B cell (primary cell): ENCODE measurements around the gene RAB26. TPM values are rescaled to one million over a fixed set of nuclear protein-coding genes. Genes with fewer than 3 reads are reported as not detected.
"Not testable (repeated sequence)": the region's sequence is repeated elsewhere in the genome, so short reads cannot be mapped to it uniquely, and the experiment has no call there.

Experiments used
- ATAC-seq: fragments of 200-7000 bp; cut with Tn5 transposase; one replicate; pipeline ENCODE4 v1.10.0; 2021; ENCODE audit warnings: low read depth, mild to moderate bottlenecking, moderate number of reproducible peaks, moderate library complexity
- CTCF ChIA-PET: fragments of 350-600 bp; sonication (Branson Sonifier 250); formaldehyde crosslinking; loops from one replicate; lab custom pipeline; 2021; ENCODE audit warnings: antibody characterized with exemption, inconsistent platforms; lab: Charles Lee
- POLR2A ChIA-PET: fragments of 350-600 bp; sonication (Branson Sonifier 250); formaldehyde crosslinking; loops from one replicate; lab custom pipeline; 2021; ENCODE audit warnings: antibody characterized with exemption; lab: Charles Lee
- DNase-seq: peaks from one replicate; pipeline ENCODE4 v3.0.0; 2013
- H2AFZ ChIP-seq: 2 replicates; pipeline ENCODE4 v1.6.1; 2012; ENCODE audit warnings: mild to moderate bottlenecking, low read depth, low read length; ENCODE audit not compliant: insufficient read depth, poor library complexity, severe bottlenecking
- H3K27ac ChIP-seq, 2 donors: 1 replicate in 1 of 2; 2 replicates in 1 of 2; pipeline ENCODE4 v1.5.1; 2012 to 2013; ENCODE audit warnings: low read length in 2 of 2, mild to moderate bottlenecking in 2 of 2, moderate library complexity in 1 of 2
- H3K27me3 ChIP-seq, 4 experiments: fragments of 200-600 bp in 1 of 4; sonication (generic) in 1 of 4; replicated peaks in 1 of 4; 1 replicate in 2 of 4; 2 replicates in 2 of 4; pipeline versions ENCODE4 v1.6.1 to v1.7.0; 2013 to 2016; ENCODE audit warnings: low read length in 3 of 4, mild to moderate bottlenecking in 2 of 4, mixed read lengths in 1 of 4, moderate library complexity in 1 of 4; ENCODE audit not compliant: insufficient read depth in 4 of 4, control insufficient read depth in 3 of 4; ENCODE audit errors: control extremely low read depth in 1 of 4
- H3K36me3 ChIP-seq, 2 experiments: replicated peaks in 1 of 2; 1 replicate in 1 of 2; 2 replicates in 1 of 2; pipeline versions ENCODE4 v1.6.1 to v1.7.1; 2013; ENCODE audit warnings: low read length in 1 of 2; ENCODE audit not compliant: insufficient read depth in 2 of 2, control insufficient read depth in 1 of 2; ENCODE audit errors: control extremely low read depth in 1 of 2, extremely low read depth in 1 of 2
- H3K4me1 ChIP-seq, 2 donors: fragments of 200-600 bp in 1 of 2; sonication (generic) in 1 of 2; 1 replicate in 1 of 2; 2 replicates in 1 of 2; pipeline versions ENCODE4 v1.5.1 to v1.6.1; 2013 to 2017; ENCODE audit warnings: low read length in 2 of 2; ENCODE audit not compliant: control insufficient read depth in 2 of 2, insufficient read depth in 2 of 2
- H3K4me2 ChIP-seq: replicated peaks from 2 replicates; pipeline ENCODE3; 2012; ENCODE audit warnings: mild to moderate bottlenecking, low read depth, low read length; ENCODE audit not compliant: poor library complexity, severe bottlenecking
- H3K4me3 ChIP-seq, 5 experiments: fragments of 200-600 bp in 1 of 5; sonication (generic) in 1 of 5; 1 replicate in 3 of 5; 2 replicates in 2 of 5; pipeline versions ENCODE4 v1.5.1 to v1.7.0; 2011 to 2016; ENCODE audit warnings: low read length in 4 of 5, mild to moderate bottlenecking in 4 of 5, low read depth in 2 of 5, control low read depth in 1 of 5, moderate library complexity in 1 of 5; ENCODE audit not compliant: insufficient read depth in 1 of 5; ENCODE audit errors: control extremely low read depth in 1 of 5, extremely low read depth in 1 of 5
- H3K79me2 ChIP-seq: fragments of 200-600 bp; sonication (generic); one replicate; pipeline ENCODE4 v1.6.0; 2016; ENCODE audit warnings: low read length; ENCODE audit not compliant: control insufficient read depth, insufficient read depth
- H3K9ac ChIP-seq: fragments of 200-600 bp; sonication (generic); 2 replicates; pipeline ENCODE4 v1.6.1; 2017; ENCODE audit warnings: mild to moderate bottlenecking, low read length, moderate library complexity
- H3K9me3 ChIP-seq, 3 donors: one replicate each; pipeline versions ENCODE4 v1.6.1 to v1.7.1; 2013; ENCODE audit warnings: low read length in 2 of 3; ENCODE audit not compliant: control insufficient read depth in 2 of 3, insufficient read depth in 1 of 3; ENCODE audit errors: control extremely low read depth in 1 of 3
- H4K20me1 ChIP-seq: 2 replicates; pipeline ENCODE4 v1.6.0; 2012; ENCODE audit warnings: mild to moderate bottlenecking, low read length; ENCODE audit not compliant: insufficient read depth, control insufficient read depth, poor library complexity, severe bottlenecking
- H3K27ac Mint-ChIP-seq: one replicate; pipeline ENCODE4 v1.8.0; 2021; ENCODE audit warnings: mixed read lengths
- H3K27me3 Mint-ChIP-seq: one replicate; pipeline ENCODE4 v1.8.0; 2021; ENCODE audit warnings: mixed read lengths
- H3K4me1 Mint-ChIP-seq: one replicate; pipeline ENCODE4 v1.8.0; 2021; ENCODE audit warnings: mixed read lengths
- H3K4me3 Mint-ChIP-seq: one replicate; pipeline ENCODE4 v1.8.0; 2021; ENCODE audit warnings: mixed read lengths
- H3K9me3 Mint-ChIP-seq: one replicate; pipeline ENCODE4 v1.8.0; 2022; ENCODE audit warnings: mixed read lengths; ENCODE audit not compliant: insufficient read depth
- CTCF ChIP-seq: fragments of 200-600 bp; IDR thresholded peaks from one replicate; pipeline ENCODE4 v1.8.0; 2022; ENCODE audit warnings: antibody characterized with exemption, mild to moderate bottlenecking
- EZH2 ChIP-seq: IDR thresholded peaks from 2 replicates; pipeline ENCODE4 v1.6.1; 2012; ENCODE audit warnings: borderline replicate concordance, low read depth, mild to moderate bottlenecking, moderate library complexity, low read length; ENCODE audit not compliant: insufficient read depth, poor library complexity, severe bottlenecking
- WGBS: methylation state at CpG from one replicate; pipeline ENCODE4 v1.1.5; 2013; ENCODE audit warnings: missing lambda C conversion rate; ENCODE audit not compliant: insufficient coverage; 5-methylcytosine and 5-hydroxymethylcytosine counted together
- intact Hi-C: fragments of 100-400 bp; cut with micrococcal nuclease; formaldehyde crosslinking; loops from one replicate; pipeline ENCODE4 v1.10.0; 2022
- polyA plus RNA-seq: library from polyadenylated mRNA; depleted of rRNA; stranded (reverse); fragments of >200 nt; gene quantifications from 2 replicates; pipeline ENCODE4 v1.2.3, GENCODE V29; 2012
- total RNA-seq, 2 donors: library from RNA; stranded (reverse); fragments of 120-200 nt in 1 of 2; gene quantifications; 1 replicate in 1 of 2; 2 replicates in 1 of 2; pipeline versions ENCODE4 v1.2.3 to v1.2.4, GENCODE V29; 2013 to 2022

The RAB26 gene
- total and polyA plus RNA-seq, 2 donors (not counting 1 experiment from before 2014, with no cell fraction given): 0.62 to 1.2 TPM

GRCh38 chr16:2121853-2122252 is 26.6 kb upstream of the RAB26 start:
- Histone ChIP-seq H3K4me2 (no peak overlapping the region), H2AFZ (no peak overlapping the region), H3K9me3 (no peaks in the 10 kb centered on the region), H3K4me1 (peaks cover 0 to 3% of the 10 kb centered on the region in 2 donors), H3K27ac (no peak overlapping the region), H3K4me3 (no peak overlapping the region), H3K36me3 (no peaks in the 10 kb centered on the region), H3K27me3 (no peaks in the 10 kb centered on the region), H4K20me1 (peaks cover 11% of the 10 kb centered on the region), H3K9ac (no peak overlapping the region), H3K79me2 (no peaks in the 10 kb centered on the region)
- POLR2A ChIA-PET: interaction anchor here (0.6 kb wide), 1 partner anchor 1478 kb away, joined by 5 read pairs; no protein-coding TSS in a partner anchor
- Mint-ChIP-seq H3K27ac (no peak overlapping the region), H3K27me3 (no peaks in the 10 kb centered on the region), H3K4me1 (peaks cover 14% of the 10 kb centered on the region), H3K9me3 (no peaks in the 10 kb centered on the region), H3K4me3 (no peak overlapping the region)
- TF ChIP-seq EZH2 (no peak), CTCF (no peak)
- CTCF ChIA-PET: interaction anchor here (0.6 to 2.9 kb wide), 7 partner anchors 19 to 128 kb away, joined by 3 to 26 read pairs (median 5); partner anchors contain the start of gene TRAF7
- DNase-seq (no peak), ATAC-seq (no peak)
- 95% methylated on average over 15 of the region's 19 CpGs for WGBS
- intact Hi-C loops: loop anchor here (1.0 kb wide), 1 partner anchor 31 kb away; no protein-coding TSS in a partner anchor

GRCh38 chr16:2122429-2122828 is 26.0 kb upstream of the RAB26 start:
- H3K4me3 Mint-ChIP-seq: no peak overlapping the region
- Histone ChIP-seq H2AFZ (no peak overlapping the region), H3K27ac (no peak overlapping the region), H4K20me1 (peaks cover 15% of the 10 kb centered on the region), H3K4me1 (peaks cover 0 to 3% of the 10 kb centered on the region in 2 donors), H3K9ac (no peak overlapping the region), H3K79me2 (no peaks in the 10 kb centered on the region), H3K9me3 (no peaks in the 10 kb centered on the region), H3K36me3 (no peaks in the 10 kb centered on the region), H3K4me3 (no peak overlapping the region), H3K4me2 (no peak overlapping the region), H3K27me3 (no peaks in the 10 kb centered on the region)
- H3K27me3 Mint-ChIP-seq: no peaks in the 10 kb centered on the region
- 90% methylated on average over 13 of the region's 17 CpGs for WGBS
- peaks cover 17% of the 10 kb centered on the region for H3K4me1 Mint-ChIP-seq
- intact Hi-C loops: no loop called here
- ATAC-seq (no peak), DNase-seq (no peak)
- no peak overlapping the region for H3K27ac Mint-ChIP-seq
- TF ChIP-seq EZH2: no peak
- no peak for TF ChIP-seq CTCF
- POLR2A ChIA-PET: interaction anchor here (0.6 kb wide), 1 partner anchor 1479 kb away, joined by 5 read pairs; no protein-coding TSS in a partner anchor
- no peaks in the 10 kb centered on the region for H3K9me3 Mint-ChIP-seq
- CTCF ChIA-PET: interaction anchor here (1.3 to 2.9 kb wide), 3 partner anchors 18 to 33 kb away, joined by 5 to 26 read pairs (median 6); partner anchors contain the start of gene TRAF7

GRCh38 chr16:2122934-2123683 is 25.3 kb upstream of the RAB26 start:
- POLR2A ChIA-PET, H3K4me1 ChIP-seq, ATAC-seq, H3K4me2 ChIP-seq, intact Hi-C loops, DNase-seq, H3K9me3 ChIP-seq, H3K27me3 ChIP-seq, H3K4me3 ChIP-seq, H3K27me3 Mint-ChIP-seq, H3K27ac Mint-ChIP-seq, CTCF ChIA-PET, H2AFZ ChIP-seq, H3K4me3 Mint-ChIP-seq, H3K9ac ChIP-seq, H3K79me2 ChIP-seq, H3K9me3 Mint-ChIP-seq, H3K36me3 ChIP-seq, H3K27ac ChIP-seq: not testable (repeated sequence)
- peaks cover 15% of the 10 kb centered on the region for H4K20me1 ChIP-seq
- 86% methylated on average over 11 of the region's 26 CpGs for WGBS
- peaks cover 17% of the 10 kb centered on the region for H3K4me1 Mint-ChIP-seq
